ENCODE data around the gene NR2E3.

DNA sequence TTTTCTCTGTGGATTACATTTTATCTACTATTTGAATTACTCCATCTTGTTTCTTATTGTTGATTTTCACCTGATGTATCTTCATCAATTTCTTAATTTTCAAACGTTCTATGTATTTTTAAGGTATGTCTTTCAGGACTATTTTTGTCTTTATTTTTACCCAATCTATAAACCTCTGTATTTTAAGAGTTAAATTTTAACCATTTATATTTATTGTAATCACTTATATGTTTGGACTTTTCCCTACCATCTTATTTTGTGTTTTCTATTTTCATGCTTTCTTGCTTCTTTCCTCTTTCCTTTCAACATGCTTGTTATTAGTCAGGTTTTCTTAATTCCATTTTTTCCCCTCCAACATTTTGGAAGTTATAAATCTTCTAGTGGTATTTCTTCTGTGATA, 49.5 kb upstream of the NR2E3 start:
- TF ChIP-seq KDM3A (CRISPR knock-in tag; IDR thresholded peaks at IDR 0.05; ENCODE audit: low read depth), result no peak
- TF ChIP-seq, protein P1, sequence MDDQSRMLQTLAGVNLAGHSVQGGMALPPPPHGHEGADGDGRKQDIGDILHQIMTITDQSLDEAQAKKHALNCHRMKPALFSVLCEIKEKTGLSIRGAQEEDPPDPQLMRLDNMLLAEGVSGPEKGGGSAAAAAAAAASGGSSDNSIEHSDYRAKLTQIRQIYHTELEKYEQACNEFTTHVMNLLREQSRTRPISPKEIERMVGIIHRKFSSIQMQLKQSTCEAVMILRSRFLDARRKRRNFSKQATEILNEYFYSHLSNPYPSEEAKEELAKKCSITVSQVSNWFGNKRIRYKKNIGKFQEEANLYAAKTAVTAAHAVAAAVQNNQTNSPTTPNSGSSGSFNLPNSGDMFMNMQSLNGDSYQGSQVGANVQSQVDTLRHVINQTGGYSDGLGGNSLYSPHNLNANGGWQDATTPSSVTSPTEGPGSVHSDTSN (CRISPR knock-in tag; IDR thresholded peaks at IDR 0.05; ENCODE audit: borderline replicate concordance), result no peak
- no peak for TF ChIP-seq NFIC (IDR thresholded peaks at IDR 0.05; ENCODE audit: low read length)
- no peak for TF ChIP-seq RFX5 (IDR thresholded peaks at IDR 0.05; ENCODE audit: low read depth, low read length)
- TF ChIP-seq ZFP36L2 (CRISPR knock-in tag; IDR thresholded peaks at IDR 0.05), result no peak

All from HepG2 (cell line).